ENCODE results near the gene LHFPL3. TPM values are rescaled to one million over a fixed set of nuclear protein-coding genes. Genes with fewer than 3 reads are reported as not detected.

The LHFPL3 gene
- total and polyA plus RNA-seq, 9 of the 15 experiments (the other 6 are each of a cell fraction or from before 2014, with no cell fraction given): 0.21 to 0.52 TPM; not detected in 7

- FAIRE-seq: no peak
- DNase-seq (ENCODE audit: extremely low read depth in 1 of 4, low spot score in 3 of 4): no peak
- H2AFZ ChIP-seq (ENCODE audit: low read depth, low read length): no peak overlapping the region
- in situ Hi-C loops (cut with MboI): no loop called here
- no peak overlapping the region for H3K4me3 ChIP-seq
- no peak overlapping the region for H3K9ac ChIP-seq (ENCODE audit: insufficient read depth in 1 of 2, low read depth in 2 of 2, low read length in 2 of 2)
- intact Hi-C loops (cut with micrococcal nuclease): no loop called here
- no peak for TF ChIP-seq POLR2G (IDR thresholded peaks at IDR 0.05; ENCODE audit: low read depth, low read length)
- no peaks in the 10 kb centered on the region for H3K9me1 ChIP-seq (ENCODE audit: control insufficient read depth, insufficient read depth, low read length)
- H3K4me1 ChIP-seq (replicated peaks in 1 of 2; ENCODE audit: control insufficient read depth in 2 of 2, insufficient read depth in 2 of 2, low read length in 2 of 2): no peaks in the 10 kb centered on the region
- no peak for ATAC-seq
- H3K36me3 ChIP-seq (ENCODE audit: control insufficient read depth, insufficient read depth, low read length): no peaks in the 10 kb centered on the region
- H3K27ac ChIP-seq (ENCODE audit: extremely low read depth, low read depth, low read length): no peak overlapping the region
- H3K9me3 ChIP-seq (replicated peaks; ENCODE audit: control insufficient read depth, insufficient read depth, low read depth, low read length): no peaks in the 10 kb centered on the region
- H3K79me2 ChIP-seq (ENCODE audit: control insufficient read depth, insufficient read depth, low read length): no peaks in the 10 kb centered on the region
- H3K27me3 ChIP-seq (ENCODE audit: control insufficient read depth in 2 of 2, insufficient read depth in 2 of 2, low read length in 2 of 2): peaks cover 0 to 13% of the 10 kb centered on the region in 2 experiments; a peak in 1 of 5 replicates
- no peaks in the 10 kb centered on the region for H4K20me1 ChIP-seq (replicated peaks; ENCODE audit: control insufficient read depth, insufficient read depth, low read length)
- POLR2A ChIA-PET: no interaction called here
- no peak overlapping the region for H3K4me2 ChIP-seq (ENCODE audit: insufficient read depth, low read length)
- BruUV-seq (replicated peaks): no TSS peak
- CTCF ChIA-PET (ENCODE audit: low intra/inter-chr PET ratio): no interaction called here
Measured at GRCh38 chr7:104775531-104775930, 447.1 kb downstream of the LHFPL3 start.

DNA sequence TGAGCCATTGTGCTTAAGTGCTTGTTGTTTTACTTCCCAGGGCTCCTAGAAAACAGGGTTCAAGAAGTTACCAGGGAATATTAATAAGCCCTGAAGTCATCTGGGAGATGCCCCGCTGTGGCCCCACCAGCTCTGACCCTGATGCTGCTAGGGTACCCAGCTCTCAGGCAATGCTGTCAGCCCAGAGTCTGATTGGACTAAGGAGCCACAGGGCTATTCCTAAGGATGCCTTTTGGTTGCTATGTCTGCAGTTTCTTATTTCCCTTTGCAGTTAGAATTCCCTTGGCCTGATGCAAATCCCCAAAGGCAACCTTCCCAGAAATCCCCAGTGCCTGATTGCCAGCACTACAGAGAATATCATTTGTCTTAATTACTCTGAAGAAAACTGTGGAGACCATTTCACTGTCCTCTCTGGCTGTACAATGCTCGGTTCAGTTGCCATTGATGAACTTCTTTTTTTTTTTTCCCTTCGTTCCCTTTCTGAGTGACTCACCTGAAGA is 448.9 kb downstream of the LHFPL3 start:
- no peak for ATAC-seq
- ChIA-PET POLR2A (no interaction called here), CTCF (ENCODE audit: low intra/inter-chr PET ratio) (no interaction called here)
- 5% methylated on average over 3 of the region's 3 CpGs for WGBS (ENCODE audit: insufficient coverage, low coverage, missing lambda C conversion rate)
- intact Hi-C loops (cut with micrococcal nuclease): no loop called here
- no peak overlapping the region for H3K27ac ChIP-seq (ENCODE audit: extremely low read depth, low read depth, low read length)
- H3K9me1 ChIP-seq (ENCODE audit: control insufficient read depth, insufficient read depth, low read length): no peaks in the 10 kb centered on the region
- H4K20me1 ChIP-seq (replicated peaks; ENCODE audit: control insufficient read depth, insufficient read depth, low read length): no peaks in the 10 kb centered on the region
- H3K9me3 ChIP-seq (replicated peaks; ENCODE audit: control insufficient read depth, insufficient read depth, low read depth, low read length): no peaks in the 10 kb centered on the region
- no peaks in the 10 kb centered on the region for H3K36me3 ChIP-seq (ENCODE audit: control insufficient read depth, insufficient read depth, low read length)
- no peaks in the 10 kb centered on the region for H3K4me1 ChIP-seq (replicated peaks in 1 of 2; ENCODE audit: control insufficient read depth in 2 of 2, insufficient read depth in 2 of 2, low read length in 2 of 2)
- no peak overlapping the region for H3K9ac ChIP-seq (ENCODE audit: insufficient read depth in 1 of 2, low read depth in 2 of 2, low read length in 2 of 2)
- H3K79me2 ChIP-seq (ENCODE audit: control insufficient read depth, insufficient read depth, low read length): no peaks in the 10 kb centered on the region
- H3K4me3 ChIP-seq: no peak overlapping the region
- no TSS peak for BruUV-seq (replicated peaks)
- H3K4me2 ChIP-seq (ENCODE audit: insufficient read depth, low read length): no peak overlapping the region
- no peak overlapping the region for H2AFZ ChIP-seq (ENCODE audit: low read depth, low read length)
- no peak for DNase-seq (ENCODE audit: extremely low read depth in 1 of 4, low spot score in 3 of 4)
- no peak for FAIRE-seq
- in situ Hi-C loops (cut with MboI): no loop called here
- H3K27me3 ChIP-seq (ENCODE audit: control insufficient read depth in 2 of 2, insufficient read depth in 2 of 2, low read length in 2 of 2): peaks cover 0 to 11% of the 10 kb centered on the region in 2 experiments; a peak in 2 of 5 replicates
- no peak for TF ChIP-seq UBTF (IDR thresholded peaks at IDR 0.05; ENCODE audit: borderline replicate concordance in 1 of 2, low read depth in 2 of 2, low read length in 2 of 2)
- TF ChIP-seq GATA2 (CRISPR knock-in tag; IDR thresholded peaks at IDR 0.05): no peak
- no peak for TF ChIP-seq ZKSCAN1 (IDR thresholded peaks at IDR 0.05; ENCODE audit: low read depth, low read length)
- no peak for TF ChIP-seq CREM (IDR thresholded peaks at IDR 0.05; ENCODE audit: low read depth)
- no peak for TF ChIP-seq MAFG (tag; conservative IDR thresholded peaks at IDR 0.05)
- TF ChIP-seq ZNF512 (tag; IDR thresholded peaks at IDR 0.05): no peak
- no peak for TF ChIP-seq POLR2AphosphoS2 (IDR thresholded peaks at IDR 0.05; ENCODE audit: low read length)
- no peak for TF ChIP-seq FOS (IDR thresholded peaks at IDR 0.05; ENCODE audit: extremely low read depth, insufficient read length)
- no peak for TF ChIP-seq RBM34 (IDR thresholded peaks at IDR 0.05; ENCODE audit: borderline replicate concordance, insufficient read depth, low read length)
- no peak for TF ChIP-seq MYBL2 (IDR thresholded peaks at IDR 0.05; ENCODE audit: low read depth)
- no peak for TF ChIP-seq MYBL2 (CRISPR knock-in tag; IDR thresholded peaks at IDR 0.05; ENCODE audit: borderline replicate concordance)
- TF ChIP-seq CTBP1 (IDR thresholded peaks at IDR 0.05; ENCODE audit: borderline replicate concordance): no peak
- no peak for TF ChIP-seq ZNF174 (CRISPR knock-in tag; IDR thresholded peaks at IDR 0.05)
- no peak for TF ChIP-seq MAFK (IDR thresholded peaks at IDR 0.05; ENCODE audit: low read length)

Data from K562 (cell line).